ENCODE data around the gene KIR3DL3.
"Not testable (repeated sequence)": the region's sequence is repeated elsewhere in the genome, so short reads cannot be mapped to it uniquely, and the experiment has no call there.

KIR3DL3 gene

DNA sequence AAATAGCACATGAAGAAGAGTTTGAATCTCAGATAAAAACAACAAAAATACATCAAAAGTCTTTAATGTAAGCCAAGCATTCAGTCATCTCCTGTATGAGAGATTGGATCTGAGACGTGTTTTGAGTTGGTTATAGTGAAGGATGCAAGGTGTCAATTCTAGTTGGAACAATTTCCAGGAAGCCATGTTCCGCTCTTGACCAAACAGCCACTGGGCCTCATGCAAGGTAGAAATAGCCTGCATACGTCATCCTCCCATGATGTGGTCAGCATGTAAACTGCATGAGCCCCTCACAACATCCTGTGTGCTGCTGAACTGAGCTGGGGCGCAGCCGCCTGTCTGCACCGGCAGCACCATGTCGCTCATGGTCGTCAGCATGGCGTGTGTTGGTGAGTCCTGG, at the start of gene KIR3DL3:
TSS of gene KIR3DL3 (plus strand) at position 301 of the 400 bp plus-strand sequence. CDS start at position 356, 55 bp downstream.
- DNase-seq = no peak

DNA sequence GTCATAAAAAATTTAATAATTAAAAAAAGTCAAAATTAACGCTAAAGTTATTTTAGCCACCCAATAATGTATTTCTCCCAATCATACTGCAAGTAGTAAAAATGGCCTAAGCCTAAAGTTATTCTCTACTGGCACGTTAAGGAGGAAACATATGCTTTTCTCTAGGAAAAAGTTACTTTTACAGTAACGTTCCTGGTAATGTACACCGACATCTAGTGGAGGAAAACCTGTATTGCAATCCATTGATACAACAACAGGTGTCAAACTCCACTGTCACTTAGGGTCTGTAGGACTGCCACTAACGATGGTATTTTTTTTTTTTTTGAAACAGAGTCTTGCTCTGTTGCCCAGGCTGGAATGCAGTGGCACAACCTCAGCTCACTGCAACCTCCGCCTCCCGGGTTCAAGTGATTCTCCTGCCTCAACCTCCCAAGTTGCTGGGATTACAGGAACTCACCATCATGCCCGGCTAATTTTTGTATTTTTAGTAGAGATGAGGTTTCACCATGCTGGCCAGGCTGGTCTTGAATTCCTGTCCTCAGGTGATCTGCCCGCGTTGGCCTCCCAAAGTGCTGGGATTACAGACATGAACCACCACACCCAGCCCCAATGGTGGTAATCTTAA, 47.9 kb upstream of the KIR3DL3 start:
- DNase-seq = peak; percentile 56

DNA sequence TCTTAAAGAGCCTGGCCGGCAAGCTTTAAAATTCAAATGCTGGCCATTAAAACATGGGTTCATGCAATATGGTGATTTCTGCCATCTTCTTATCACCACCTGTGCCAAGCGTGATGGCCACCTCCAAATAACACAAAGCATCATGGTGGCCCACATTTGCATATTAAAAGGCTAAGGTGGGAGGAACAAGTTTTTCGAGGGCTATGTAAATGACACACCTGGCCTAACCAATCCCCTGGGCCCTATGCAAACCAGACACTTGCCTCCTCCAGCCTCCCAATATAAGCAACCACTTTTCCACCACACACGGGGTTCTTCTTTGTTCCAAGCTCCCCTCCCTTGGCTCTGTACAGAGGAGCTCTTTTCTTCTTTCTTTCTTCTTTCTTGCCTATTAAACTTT, 47.0 kb upstream of the KIR3DL3 start:
- no peak for DNase-seq

DNA sequence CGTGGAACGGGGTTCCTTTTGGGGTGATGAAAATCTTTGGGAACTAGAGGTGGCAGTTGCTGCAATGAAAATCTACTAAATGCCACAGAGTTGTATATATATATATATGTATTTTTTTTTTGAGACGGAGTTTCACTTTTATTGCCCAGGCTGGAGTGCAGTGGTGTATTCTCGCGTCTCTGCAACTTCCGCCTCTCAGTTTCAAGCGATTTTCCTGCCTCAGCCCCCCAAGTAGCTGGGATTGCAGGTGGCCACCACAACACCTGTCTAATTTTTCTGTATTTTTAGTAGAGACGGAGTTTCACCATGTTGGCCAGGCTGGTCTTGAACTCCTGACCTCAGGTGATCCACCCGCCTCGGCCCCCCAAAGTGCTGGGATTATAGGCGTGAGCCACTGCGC, 42.6 kb upstream of the KIR3DL3 start:
- DNase-seq = not testable (repeated sequence)

DNA sequence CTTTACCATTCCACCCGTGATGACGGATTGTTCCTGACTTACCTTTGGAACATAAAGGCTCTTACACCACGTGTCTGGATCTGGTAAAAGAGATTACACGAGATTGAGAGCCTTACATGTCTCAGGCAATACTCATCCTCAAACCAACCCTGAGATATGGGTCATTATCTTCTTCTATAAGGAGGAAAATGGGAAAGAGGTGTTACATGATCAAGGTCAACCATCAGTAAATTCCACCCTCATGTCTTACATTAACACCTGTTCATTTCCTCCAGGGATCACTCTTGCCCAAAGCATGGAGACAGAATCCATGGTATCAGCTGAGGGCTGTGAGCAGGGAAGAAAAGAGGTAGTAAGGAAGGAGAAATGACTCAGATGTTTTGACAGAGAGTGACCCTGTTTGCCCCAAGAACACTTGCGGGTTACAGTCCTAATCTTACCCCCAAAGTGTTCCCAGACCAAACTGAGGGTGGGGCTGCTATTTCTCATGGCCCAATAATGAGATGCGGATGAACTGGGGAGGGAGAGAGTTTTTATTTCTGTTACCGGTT, 41.9 kb upstream of the KIR3DL3 start:
- DNase-seq = no peak

DNA sequence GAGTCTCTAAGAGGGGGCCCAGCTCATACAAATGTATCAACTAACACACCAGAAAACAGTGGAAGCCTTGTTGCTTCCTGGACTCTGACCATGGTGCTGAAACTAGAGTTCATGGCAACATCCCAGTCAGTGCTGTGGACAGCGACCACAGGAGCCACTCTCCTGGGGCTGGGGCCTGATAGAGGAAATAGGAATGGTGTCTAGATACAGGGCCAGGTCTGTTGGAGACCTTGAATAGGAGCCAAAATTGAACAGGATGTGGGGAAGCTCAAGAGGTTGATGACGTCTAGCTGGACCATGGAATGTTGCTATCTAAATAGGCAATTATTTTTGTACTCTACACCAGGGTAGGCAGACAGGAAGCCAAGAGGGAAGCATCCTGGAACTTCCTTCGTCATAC, 39.7 kb upstream of the KIR3DL3 start:
- peak; percentile 8 for DNase-seq

DNA sequence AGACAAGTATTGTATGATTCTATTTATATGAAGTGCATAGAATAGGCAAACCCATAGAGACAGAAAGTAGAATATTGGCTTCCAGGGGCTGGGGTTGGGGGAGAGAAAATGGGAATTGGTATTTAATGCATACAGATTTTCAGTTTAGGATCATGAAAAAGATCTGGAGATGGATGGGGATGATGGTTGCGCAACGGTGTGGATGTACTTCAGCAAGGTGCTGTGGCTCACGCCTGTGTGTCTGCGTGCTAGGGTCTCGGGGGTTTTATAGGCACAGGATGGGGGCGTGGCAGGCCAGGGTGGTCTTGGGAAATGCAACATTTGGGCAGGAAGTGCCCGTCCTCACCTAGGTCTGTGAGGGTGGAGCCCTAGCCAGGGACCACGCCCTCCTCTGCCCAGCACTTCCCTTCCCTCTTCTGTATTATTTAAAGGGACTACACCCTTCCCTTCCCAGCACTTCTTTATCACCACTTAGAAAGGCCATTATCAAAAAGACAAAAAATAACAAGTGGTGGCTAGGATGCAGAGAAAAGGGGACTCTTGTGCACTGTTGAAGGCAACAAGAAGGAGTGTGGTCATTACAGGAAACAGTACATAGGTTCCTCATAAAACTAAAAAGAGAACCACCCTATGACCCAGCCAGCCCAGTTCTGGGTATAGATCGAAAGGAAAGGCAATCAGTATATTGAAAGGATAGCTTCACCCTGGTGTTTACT, 32.5 kb upstream of the KIR3DL3 start:
- no peak for DNase-seq

DNA sequence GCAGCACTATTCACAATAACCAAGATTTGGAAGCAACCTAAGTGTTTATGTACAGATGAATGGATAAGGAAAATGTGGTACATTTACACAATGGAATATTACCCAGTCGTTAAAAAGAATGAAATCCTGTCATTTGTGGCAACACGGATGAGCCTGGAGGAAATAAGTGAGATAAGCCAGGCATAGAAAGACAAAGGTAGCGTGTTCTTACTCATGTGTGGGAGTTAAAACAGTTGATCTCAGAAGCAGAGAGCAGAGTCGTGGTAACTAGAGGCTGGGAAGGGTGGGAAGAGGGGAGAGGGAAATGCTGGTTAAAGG, 32.0 kb upstream of the KIR3DL3 start:
- no peak for DNase-seq

DNA sequence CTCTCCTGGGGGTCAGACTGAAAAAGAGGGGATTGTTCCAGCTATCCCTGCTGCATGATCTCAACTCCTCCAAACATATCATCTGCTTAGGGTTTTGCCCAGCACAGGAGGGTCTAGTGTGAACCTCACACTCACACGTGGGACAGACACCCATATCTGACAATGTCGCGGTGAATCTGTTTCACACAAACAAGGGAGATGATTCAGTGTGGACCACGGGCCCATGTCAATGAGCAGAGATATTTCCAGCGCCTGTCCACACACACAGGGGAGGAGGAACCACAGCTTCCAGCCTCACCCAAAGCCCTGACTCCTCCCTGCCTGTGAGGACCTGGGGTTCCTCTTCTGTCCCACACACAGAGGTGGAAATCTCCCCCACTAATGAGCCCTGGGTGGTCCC, 29.6 kb upstream of the KIR3DL3 start:
- DNase-seq = no peak

DNA sequence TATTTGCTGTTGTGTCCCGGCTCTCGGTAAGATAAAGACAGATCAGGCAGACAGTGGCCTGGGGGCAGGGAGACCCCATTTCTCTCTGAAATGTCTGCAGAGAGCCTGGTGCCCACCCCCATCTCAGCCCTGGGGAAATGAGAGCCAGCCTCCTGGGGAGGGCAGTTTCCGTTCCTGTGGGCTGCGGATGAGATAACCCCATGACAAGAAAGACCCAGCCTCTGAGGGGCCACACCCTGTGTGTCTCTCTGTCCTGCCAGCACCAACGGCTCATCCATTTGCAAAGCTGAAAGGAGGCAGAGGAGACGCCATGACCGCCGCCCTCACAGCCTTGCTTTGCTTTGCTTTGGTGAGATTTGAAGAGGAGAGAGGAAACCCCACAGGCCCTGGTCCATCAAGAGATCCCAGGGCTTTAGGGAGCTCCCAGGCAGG, 28.1 kb upstream of the KIR3DL3 start:
- no peak for DNase-seq

DNA sequence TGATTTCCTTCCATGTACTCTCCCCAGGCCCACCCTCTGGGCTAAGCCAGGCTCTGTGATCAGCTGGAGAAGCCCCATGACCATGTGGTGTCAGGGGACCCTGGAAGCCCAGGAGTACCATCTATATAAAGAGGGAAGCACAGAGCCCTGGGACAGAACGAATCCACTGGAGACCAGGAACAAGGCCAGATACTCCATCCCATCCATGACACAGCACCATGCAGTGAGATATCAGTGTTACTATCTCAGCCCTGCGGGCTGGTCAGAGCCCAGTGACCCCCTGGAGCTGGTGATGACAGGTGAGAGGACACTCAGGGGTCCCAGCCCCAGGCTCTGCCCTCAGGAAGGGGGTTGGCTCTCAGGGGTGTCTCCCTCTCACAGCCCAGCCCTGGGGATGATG, 27.5 kb upstream of the KIR3DL3 start:
- DNase-seq = no peak

DNA sequence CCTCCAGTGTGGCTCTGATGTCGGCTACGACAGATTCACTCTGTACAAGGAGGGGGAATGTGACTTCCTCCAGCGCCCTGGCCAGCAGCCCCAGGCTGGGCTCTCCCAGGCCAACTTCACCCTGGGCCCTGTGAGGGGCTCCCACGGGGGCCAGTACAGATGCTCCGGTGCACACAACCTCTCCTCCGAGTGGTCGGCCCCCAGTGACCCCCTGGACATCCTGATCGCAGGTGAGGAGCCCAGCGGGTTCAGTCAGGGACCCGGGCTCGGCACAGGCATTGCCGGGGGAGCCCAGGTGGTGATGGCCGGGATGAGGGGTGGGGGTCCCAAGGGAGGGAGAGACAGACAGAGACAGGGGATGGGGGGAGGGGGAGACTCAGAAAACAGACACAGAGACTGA, 26.5 kb upstream of the KIR3DL3 start:
- DNase-seq = not testable (repeated sequence)

DNA sequence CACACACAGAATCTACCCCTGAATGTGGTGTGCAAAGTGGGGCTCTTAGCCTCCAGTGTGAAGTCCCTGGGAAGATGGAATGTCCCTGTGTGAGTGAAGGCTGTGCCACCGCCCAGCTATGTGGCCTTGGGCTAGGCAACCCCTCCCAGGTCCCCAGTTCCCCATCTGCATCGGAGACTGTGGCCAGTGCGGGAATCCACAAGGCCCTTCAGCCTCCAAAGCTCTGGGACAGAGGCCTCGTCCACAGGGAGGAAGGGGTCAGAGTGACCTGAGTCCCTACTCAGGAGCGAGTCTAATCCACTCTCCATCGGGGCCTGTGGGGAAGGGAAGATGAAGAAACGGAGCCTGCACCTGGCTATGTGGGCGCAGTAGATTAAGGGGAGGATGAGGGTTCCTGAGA, 19.3 kb upstream of the KIR3DL3 start:
- DNase-seq = no peak

DNA sequence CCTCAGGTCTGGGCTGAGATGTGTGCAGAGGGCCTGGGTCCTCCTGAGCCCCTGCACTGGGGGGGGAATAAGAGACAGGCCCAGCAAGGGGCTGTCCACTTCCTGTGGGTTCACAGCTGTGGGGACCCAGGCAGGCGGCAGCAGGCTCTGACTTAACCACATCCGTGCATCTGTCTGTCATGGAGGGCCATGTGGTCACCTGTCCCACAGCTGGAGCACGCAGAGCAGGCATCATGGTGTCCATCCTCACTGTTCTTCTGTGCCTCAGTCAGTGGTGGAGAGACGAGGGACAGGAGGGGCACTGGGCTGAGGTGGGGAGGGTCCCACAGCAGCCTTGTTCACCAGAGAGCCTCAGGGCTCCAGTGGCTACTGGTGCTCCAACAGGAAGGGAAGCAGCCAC, 16.3 kb upstream of the KIR3DL3 start:
- DNase-seq = peak; percentile 9

DNA sequence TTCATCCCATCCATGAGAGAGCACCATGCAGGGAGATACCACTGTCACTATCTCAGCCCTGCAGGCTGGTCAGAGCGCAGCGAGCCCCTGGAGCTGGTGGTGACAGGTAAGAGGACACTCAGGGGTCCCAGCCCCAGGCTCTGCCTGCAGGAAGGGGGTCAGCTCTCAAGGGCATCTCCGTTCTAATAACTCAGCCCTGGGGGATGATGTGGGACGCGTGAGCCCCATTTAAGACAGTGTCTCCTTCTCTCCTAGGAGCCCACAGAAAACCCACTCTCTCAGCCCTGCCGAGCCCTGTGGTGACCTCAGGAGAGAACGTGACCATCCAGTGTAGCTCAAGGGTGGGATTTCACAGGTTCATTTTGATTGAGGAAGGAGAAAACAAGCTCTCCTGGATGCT, 15.5 kb upstream of the KIR3DL3 start:
- no peak for DNase-seq

DNA sequence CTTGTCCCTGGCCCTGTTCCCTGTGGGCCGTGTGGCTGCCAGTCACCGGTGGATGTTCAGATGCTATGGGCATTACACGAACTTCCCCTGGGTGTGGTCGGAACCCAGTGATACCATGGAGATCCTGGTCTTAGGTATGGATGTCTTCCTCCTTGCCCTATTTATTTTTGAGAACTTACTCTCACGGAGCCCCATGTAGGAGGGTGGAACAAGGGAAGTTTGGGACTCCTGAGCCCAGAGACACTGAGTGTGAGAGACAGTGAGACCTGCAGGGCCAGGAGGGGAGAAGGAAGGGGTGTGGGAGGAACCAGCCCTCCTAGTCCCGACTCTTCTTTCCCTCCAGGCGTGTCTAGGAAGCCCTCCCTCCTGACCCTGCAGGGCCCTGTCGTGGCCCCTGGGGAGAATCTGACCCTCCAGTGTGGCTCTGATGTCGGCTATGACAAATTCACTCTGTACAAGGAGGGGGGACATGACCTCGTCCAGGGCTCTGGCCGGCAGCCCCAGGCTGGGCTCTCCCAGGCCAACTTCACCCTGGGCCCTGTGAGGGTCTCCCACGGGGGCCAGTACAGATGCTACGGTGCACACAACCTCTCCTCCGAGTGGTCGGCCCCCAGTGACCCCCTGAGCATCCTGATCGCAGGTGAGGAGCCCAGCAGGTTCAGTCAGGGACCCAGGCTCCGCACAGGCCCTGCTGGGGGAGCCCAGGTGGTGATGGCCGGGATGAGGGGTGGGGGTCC, 14.9 kb upstream of the KIR3DL3 start:
- no peak for DNase-seq

DNA sequence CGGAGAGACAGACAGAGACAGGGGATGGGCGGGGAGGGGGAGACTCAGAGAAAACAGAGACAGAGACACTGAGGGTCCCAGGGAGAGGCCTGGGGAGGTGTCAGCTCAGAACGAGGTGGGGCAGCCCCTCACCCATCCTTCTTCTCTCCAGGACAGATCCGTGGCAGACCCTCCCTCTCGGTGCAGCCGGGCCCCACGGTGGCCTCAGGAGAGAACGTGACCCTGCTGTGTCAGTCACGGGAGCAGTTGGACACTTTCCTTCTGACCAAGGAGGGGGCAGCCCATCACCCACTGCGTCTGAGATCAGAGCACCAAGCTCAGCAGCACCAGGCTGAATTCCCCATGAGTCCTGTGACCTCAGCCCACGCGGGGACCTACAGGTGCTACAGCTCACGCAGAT, 14.3 kb upstream of the KIR3DL3 start:
- DNase-seq = not testable (repeated sequence)

DNA sequence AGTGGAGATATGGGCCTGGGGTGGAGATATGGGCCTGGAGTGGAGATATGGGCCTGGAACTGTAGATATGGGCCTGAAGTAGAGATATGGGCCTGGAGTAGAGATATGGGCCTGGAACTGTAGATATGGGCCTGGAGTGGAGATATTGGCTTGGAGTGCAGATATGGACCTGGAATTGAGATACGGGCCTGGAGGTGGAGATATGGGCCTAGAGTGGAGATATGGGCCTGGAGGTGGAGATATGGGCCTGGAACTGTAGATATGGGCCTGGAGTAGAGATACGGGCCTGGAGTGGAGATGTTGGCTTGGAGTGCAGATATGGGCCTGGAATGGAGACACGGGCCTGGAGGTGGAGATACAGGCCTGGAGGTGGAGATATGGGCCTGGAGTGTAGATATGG, 402 bp downstream of the KIR3DL3 start:
- DNase-seq = no peak

DNA sequence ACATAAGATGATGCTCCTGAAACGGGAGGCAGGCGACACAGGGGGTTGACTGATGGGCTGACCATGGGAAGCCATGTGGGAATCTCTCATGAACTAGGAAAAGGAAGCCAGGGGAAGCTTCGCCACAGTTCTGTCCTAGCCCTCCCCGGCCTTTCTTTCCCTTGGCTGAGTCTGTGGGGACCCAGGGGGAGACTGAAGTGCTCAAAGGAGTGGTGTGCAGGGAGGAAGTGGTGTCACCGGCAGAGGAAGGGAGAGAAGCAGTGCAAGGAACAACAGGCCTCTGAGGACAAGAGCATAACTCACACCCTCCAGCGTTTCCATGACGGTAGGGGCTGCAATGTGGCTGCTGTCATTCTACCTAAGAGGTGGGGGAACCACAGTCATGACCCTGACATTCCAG, 1.1 kb downstream of the KIR3DL3 start:
- DNase-seq = no peak

DNA sequence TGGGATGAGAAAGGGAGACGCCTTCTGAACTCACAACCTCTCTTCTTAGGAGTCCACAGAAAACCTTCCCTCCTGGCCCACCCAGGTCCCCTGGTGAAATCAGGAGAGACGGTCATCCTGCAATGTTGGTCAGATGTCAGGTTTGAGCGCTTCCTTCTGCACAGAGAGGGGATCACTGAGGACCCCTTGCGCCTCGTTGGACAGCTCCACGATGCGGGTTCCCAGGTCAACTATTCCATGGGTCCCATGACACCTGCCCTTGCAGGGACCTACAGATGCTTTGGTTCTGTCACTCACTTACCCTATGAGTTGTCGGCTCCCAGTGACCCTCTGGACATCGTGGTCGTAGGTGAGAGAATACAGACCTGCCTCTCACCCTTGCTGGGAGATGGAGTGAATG, 3.3 kb downstream of the KIR3DL3 start:
- DNase-seq = no peak

DNA sequence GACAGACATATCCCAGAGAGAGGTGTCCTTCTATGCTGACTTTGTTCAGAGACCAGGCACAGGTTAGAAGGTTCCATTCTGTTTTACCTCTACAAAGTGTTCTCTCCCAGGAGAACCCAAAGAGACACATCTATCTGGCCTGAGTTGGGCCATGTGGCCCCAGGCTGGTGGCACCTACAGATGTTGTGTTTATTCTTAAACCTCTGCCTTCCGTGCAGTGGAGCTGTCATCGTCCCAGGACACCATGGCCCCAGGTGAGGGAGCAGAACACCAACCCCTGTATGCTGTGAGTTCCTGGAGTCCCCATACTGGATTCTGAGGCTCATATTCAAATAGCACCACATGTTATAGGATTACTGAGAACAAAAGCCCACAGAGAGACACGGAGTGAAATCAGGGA, 3.9 kb downstream of the KIR3DL3 start:
- DNase-seq = no peak

DNA sequence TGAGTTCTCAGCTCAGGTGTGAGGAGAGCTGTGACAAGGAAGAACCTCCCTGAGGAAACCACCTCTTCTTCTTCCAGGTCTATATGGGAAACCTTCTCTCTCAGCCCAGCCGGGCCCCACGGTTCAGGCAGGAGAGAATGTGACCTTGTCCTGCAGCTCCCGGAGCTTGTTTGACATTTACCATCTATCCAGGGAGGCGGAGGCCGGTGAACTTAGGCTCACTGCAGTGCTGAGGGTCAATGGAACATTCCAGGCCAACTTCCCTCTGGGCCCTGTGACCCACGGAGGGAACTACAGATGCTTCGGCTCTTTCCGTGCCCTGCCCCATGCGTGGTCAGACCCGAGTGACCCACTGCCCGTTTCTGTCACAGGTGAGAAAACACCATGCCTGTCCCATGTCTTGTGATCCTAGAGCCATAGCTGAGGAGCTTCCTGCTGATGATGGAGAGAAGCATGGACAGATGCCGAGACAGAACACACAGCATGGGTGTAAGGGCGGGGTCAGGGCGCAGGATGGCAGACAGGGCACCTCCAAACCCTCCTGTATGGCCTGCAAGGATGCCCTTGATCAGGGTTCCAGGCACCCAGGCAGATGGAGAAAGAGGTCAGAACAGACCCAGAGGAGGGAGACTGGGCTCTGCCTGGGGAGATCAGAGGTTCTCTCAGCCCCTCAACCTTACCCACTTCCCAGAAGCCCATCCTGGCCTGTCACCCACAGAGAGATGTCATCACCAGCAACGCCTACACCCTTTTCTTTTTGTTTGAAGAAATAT, 5.4 kb downstream of the KIR3DL3 start:
- no peak for DNase-seq

DNA sequence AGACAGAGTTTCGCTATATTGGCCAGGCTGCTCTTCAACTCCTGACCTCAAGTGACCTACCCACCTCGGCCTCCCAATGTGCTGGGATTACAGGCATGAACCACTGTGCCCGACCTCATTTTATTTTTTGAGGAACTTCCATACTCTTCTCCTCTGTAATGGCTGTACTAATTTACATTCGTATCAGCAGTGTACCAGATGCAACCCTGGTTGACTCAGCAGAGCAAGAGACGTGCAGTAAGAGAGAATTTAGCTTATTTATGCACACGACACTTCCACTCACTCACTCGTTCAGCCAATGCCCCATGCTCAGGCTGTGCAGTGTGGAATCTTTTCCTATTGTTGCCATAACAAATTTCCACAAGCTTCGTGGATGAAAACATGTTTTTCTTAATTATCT, 6.9 kb downstream of the KIR3DL3 start:
- DNase-seq = no peak
